ENCODE results near the gene SCAMP4. TPM values are rescaled to one million over a fixed set of nuclear protein-coding genes. Genes with fewer than 3 reads are reported as not detected.
A peak's percentile ranks its signal among the peaks of the same experiment; 100 is the strongest.

Gene SCAMP4
- total and polyA plus RNA-seq, 2 of the 13 experiments (the other 11 are each of a cell fraction or from before 2014, with no cell fraction given), result 10.7 to 13.7 TPM

DNA sequence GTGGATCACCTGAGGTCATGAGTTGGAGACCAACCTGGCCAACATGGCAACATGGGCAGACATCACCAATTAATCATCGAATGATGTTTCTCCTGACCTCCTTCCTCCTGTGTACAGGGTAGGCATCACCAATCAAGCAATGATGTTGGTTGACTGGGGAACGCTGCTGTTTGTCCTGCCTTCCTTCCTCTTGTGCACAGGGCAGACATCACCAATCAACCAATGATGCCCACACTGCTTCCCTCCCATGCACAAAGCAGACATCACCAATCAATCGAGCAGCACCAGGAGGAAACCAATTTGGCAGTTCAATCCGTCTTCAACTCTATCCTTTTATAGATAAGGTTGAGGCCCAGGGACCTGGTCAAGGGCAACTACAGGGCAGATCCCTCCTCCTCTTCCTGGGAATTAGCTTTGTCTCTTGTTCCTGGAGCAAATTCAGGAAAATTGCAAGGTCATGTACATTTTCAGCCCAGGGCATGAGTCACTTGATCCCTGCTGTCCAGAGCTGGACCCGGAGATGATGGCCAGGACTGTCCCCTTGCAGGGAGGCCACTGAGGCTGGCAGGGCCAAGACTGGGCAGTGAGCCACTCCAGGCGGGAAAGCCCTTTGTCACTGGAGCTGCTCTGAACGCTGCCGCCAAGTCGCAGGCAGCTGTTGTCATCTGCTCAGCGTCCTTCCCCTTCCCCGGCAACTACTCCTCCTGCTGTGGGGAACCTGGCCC lies 30.4 kb downstream of the SCAMP4 start (continued):
- no peak for TF ChIP-seq ZNF383 (CRISPR knock-in tag; IDR thresholded peaks at IDR 0.05; ENCODE audit: borderline replicate concordance)
- no peak for TF ChIP-seq ZFY (CRISPR knock-in tag; IDR thresholded peaks at IDR 0.05)
- 0 out of 2 replicates have a peak, but pooled peaks have one; percentile 31 for TF ChIP-seq SALL2 (CRISPR knock-in tag; IDR thresholded peaks at IDR 0.05)
- no peak for TF ChIP-seq SSRP1 (CRISPR knock-in tag; IDR thresholded peaks at IDR 0.05)
- TF ChIP-seq KLF12 (CRISPR knock-in tag; IDR thresholded peaks at IDR 0.05; ENCODE audit: borderline replicate concordance), result no peak
- peak; percentile 88 for TF ChIP-seq ZNF296 (CRISPR knock-in tag; conservative IDR thresholded peaks at IDR 0.05)
- TF ChIP-seq, protein P1, sequence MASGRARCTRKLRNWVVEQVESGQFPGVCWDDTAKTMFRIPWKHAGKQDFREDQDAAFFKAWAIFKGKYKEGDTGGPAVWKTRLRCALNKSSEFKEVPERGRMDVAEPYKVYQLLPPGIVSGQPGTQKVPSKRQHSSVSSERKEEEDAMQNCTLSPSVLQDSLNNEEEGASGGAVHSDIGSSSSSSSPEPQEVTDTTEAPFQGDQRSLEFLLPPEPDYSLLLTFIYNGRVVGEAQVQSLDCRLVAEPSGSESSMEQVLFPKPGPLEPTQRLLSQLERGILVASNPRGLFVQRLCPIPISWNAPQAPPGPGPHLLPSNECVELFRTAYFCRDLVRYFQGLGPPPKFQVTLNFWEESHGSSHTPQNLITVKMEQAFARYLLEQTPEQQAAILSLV (CRISPR knock-in tag; IDR thresholded peaks at IDR 0.05; ENCODE audit: borderline replicate concordance), result no peak
- TF ChIP-seq SRF (IDR thresholded peaks at IDR 0.05; ENCODE audit: low read depth, low read length), result peak; percentile 90
- no peak for TF ChIP-seq FLYWCH1 (CRISPR knock-in tag; IDR thresholded peaks at IDR 0.05)
- no peak for TF ChIP-seq ZNF83 (CRISPR knock-in tag; IDR thresholded peaks at IDR 0.05; ENCODE audit: borderline replicate concordance)
- TF ChIP-seq, protein P2, sequence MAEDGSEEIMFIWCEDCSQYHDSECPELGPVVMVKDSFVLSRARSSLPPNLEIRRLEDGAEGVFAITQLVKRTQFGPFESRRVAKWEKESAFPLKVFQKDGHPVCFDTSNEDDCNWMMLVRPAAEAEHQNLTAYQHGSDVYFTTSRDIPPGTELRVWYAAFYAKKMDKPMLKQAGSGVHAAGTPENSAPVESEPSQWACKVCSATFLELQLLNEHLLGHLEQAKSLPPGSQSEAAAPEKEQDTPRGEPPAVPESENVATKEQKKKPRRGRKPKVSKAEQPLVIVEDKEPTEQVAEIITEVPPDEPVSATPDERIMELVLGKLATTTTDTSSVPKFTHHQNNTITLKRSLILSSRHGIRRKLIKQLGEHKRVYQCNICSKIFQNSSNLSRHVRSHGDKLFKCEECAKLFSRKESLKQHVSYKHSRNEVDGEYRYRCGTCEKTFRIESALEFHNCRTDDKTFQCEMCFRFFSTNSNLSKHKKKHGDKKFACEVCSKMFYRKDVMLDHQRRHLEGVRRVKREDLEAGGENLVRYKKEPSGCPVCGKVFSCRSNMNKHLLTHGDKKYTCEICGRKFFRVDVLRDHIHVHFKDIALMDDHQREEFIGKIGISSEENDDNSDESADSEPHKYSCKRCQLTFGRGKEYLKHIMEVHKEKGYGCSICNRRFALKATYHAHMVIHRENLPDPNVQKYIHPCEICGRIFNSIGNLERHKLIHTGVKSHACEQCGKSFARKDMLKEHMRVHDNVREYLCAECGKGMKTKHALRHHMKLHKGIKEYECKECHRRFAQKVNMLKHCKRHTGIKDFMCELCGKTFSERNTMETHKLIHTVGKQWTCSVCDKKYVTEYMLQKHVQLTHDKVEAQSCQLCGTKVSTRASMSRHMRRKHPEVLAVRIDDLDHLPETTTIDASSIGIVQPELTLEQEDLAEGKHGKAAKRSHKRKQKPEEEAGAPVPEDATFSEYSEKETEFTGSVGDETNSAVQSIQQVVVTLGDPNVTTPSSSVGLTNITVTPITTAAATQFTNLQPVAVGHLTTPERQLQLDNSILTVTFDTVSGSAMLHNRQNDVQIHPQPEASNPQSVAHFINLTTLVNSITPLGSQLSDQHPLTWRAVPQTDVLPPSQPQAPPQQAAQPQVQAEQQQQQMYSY (CRISPR knock-in tag; IDR thresholded peaks at IDR 0.05), result no peak
- TF ChIP-seq, protein P3, sequence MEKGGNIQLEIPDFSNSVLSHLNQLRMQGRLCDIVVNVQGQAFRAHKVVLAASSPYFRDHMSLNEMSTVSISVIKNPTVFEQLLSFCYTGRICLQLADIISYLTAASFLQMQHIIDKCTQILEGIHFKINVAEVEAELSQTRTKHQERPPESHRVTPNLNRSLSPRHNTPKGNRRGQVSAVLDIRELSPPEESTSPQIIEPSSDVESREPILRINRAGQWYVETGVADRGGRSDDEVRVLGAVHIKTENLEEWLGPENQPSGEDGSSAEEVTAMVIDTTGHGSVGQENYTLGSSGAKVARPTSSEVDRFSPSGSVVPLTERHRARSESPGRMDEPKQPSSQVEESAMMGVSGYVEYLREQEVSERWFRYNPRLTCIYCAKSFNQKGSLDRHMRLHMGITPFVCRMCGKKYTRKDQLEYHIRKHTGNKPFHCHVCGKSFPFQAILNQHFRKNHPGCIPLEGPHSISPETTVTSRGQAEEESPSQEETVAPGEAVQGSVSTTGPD (CRISPR knock-in tag; IDR thresholded peaks at IDR 0.05), result no peak
- TF ChIP-seq XRCC5 (optimal IDR thresholded peaks at IDR 0.05; ENCODE audit: low read length), result peak; percentile 35
- TF ChIP-seq TARDBP (CRISPR knock-in tag; IDR thresholded peaks at IDR 0.05), result no peak
- TF ChIP-seq RBM39 (IDR thresholded peaks at IDR 0.05; ENCODE audit: low read depth, low read length, poor library complexity, severe bottlenecking), result no peak
- TF ChIP-seq NR2F6 (IDR thresholded peaks at IDR 0.05), result no peak; the same call in 1 of the 2 replicates
- TF ChIP-seq NR2F6 (CRISPR knock-in tag; IDR thresholded peaks at IDR 0.05), result no peak
- TF ChIP-seq ZNF747 (CRISPR knock-in tag; IDR thresholded peaks at IDR 0.05; ENCODE audit: borderline replicate concordance), result no peak
- no peak for TF ChIP-seq HMG20A (CRISPR knock-in tag; IDR thresholded peaks at IDR 0.05; ENCODE audit: borderline replicate concordance)
- peak; percentile 24; the same call in 1 of the 2 replicates for TF ChIP-seq PHF21A (CRISPR knock-in tag; IDR thresholded peaks at IDR 0.05)
- 0 out of 2 replicates have a peak, but pooled peaks have one; percentile 29 for TF ChIP-seq ZMYM2 (CRISPR knock-in tag; IDR thresholded peaks at IDR 0.05)
- TF ChIP-seq KMT2A (CRISPR knock-in tag; IDR thresholded peaks at IDR 0.05), result 0 out of 2 replicates have a peak, but pooled peaks have one; percentile 18
- TF ChIP-seq RFX1 (IDR thresholded peaks at IDR 0.05), result no peak
- no peak for TF ChIP-seq ISX (CRISPR knock-in tag; conservative IDR thresholded peaks at IDR 0.05)
- TF ChIP-seq POLR2A (IDR thresholded peaks at IDR 0.05; ENCODE audit: insufficient read depth in 1 of 2, low read depth in 2 of 2, low read length in 2 of 2), result no peak
- TF ChIP-seq, protein P4, sequence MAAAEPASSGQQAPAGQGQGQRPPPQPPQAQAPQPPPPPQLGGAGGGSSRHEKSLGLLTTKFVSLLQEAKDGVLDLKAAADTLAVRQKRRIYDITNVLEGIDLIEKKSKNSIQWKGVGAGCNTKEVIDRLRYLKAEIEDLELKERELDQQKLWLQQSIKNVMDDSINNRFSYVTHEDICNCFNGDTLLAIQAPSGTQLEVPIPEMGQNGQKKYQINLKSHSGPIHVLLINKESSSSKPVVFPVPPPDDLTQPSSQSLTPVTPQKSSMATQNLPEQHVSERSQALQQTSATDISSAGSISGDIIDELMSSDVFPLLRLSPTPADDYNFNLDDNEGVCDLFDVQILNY (CRISPR knock-in tag; conservative IDR thresholded peaks at IDR 0.05), result no peak

Data from HepG2 (cell line).